ENCODE data around the gene RRP1B. TPM values are rescaled to one million over a fixed set of nuclear protein-coding genes. Genes with fewer than 3 reads are reported as not detected.

The RRP1B gene
- total RNA-seq, 1 donor from 2014 or later = 34.0 TPM

DNA sequence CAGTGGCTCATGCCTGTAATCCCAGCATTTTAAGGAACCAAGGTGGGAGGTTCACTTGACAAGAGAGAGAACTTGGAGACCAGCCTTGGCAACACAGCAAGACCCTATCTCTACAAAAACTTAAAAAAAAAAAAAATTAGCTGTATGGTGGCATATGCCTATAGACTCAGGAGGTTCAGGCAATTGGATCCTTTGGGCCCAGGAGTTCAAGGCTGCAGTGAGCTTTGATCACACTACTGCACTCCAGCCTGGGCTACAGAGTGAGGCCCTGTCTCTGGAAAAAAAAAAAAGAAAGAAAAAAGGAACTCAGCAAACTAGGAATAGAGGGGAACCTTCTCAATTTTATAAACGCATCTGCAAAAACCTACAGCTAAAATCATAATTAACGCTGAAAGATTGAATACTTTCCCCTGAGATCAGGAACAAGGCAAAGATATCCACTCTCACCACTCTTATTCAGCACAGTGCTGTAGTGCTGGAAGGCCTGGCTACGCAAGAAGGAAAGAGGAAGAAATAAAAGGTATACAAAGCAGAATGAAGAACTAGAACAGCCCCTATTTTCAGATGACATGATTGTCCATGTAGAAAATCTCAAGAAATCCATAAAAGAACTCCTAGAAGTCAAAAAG, 21.7 kb upstream of the RRP1B start:
- Mint-ChIP-seq H3K27ac (ENCODE audit: unreplicated experiment) (no peak overlapping the region), H3K9me3 (ENCODE audit: unreplicated experiment) (no peaks in the 10 kb centered on the region), H3K36me3 (ENCODE audit: low read depth, unreplicated experiment) (no peaks in the 10 kb centered on the region), H3K4me1 (ENCODE audit: low read depth, unreplicated experiment) (peaks cover 7% of the 10 kb centered on the region), H3K4me3 (ENCODE audit: unreplicated experiment) (no peak overlapping the region), H3K27me3 (ENCODE audit: low read depth, unreplicated experiment) (no peaks in the 10 kb centered on the region)
- no peaks in the 10 kb centered on the region for H3K9me3 ChIP-seq (ENCODE audit: insufficient read depth, low read depth, low read length)
- no peaks in the 10 kb centered on the region for H3K36me3 ChIP-seq (ENCODE audit: insufficient read depth, low read length)
- H3K27ac ChIP-seq (ENCODE audit: low read depth, low read length) = no peak overlapping the region
- H3K9ac ChIP-seq (ENCODE audit: low read length) = no peak overlapping the region
- FAIRE-seq (no peak), DNase-seq (ENCODE audit: low read depth) (no peak)
- H3K4me1 ChIP-seq (ENCODE audit: insufficient read depth, low read length) = peaks cover 5% of the 10 kb centered on the region
- no peak overlapping the region for H3K4me2 ChIP-seq (ENCODE audit: low read length)
- H4K20me1 ChIP-seq (ENCODE audit: insufficient read depth, low read length) = no peaks in the 10 kb centered on the region
- no peaks in the 10 kb centered on the region for H3K79me2 ChIP-seq (ENCODE audit: insufficient read depth, low read length)
- TF ChIP-seq CTCF (IDR thresholded peaks at IDR 0.05; ENCODE audit: insufficient read depth, low read depth, low read length) = no peak
- no peak for TF ChIP-seq EZH2 (IDR thresholded peaks at IDR 0.05; ENCODE audit: insufficient read depth, low read length)
- H2AFZ ChIP-seq (ENCODE audit: low read depth, low read length) = no peak overlapping the region
- no peaks in the 10 kb centered on the region for H3K27me3 ChIP-seq (ENCODE audit: insufficient read depth, low read length)
- no peak overlapping the region for H3K4me3 ChIP-seq (ENCODE audit: insufficient read depth, low read depth, low read length)

DNA sequence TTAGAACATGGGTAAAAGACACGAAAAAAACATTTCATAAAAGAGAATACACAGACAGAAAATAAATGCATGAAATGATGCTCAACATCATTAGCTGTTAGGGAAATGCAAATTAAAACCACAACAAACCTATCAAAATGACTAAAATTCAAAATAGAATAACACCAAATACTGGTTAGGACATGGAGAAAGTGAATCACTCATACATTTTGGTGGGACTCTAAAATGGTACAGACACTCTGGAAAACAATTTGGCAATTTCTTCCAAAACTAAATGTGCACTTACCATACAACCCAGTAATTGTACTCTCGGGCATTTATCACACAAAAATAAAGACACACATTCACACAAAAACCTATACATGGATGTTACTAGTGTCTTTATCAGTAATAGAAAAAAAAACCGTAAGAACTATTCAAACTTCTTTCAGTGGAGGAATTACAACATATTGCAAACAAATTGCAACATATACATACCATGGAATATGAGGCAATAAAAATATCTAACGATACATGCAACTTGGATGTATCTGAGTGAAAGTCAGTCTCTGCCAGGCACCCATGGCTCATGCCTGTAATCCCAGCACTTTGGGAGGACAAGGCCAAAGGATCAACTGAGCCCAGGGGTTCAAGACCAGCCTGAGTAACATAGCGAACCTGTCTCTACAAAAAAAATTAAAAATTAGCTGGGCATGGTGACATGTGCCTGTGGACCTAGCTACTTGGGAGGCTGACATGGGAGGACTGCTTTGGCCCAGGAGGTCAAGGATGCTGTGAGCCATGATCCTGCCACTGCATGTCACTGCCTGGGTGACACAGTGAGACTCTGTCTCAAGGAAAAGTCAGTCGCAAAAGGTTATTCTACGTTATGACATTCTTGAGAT, 19.6 kb upstream of the RRP1B start:
- H3K27ac Mint-ChIP-seq (ENCODE audit: unreplicated experiment) = no peak overlapping the region
- no peak for FAIRE-seq

More for the DNA sequence above, 19.6 kb upstream of the RRP1B start:
- Histone ChIP-seq H3K9me3 (ENCODE audit: insufficient read depth, low read depth, low read length) (no peaks in the 10 kb centered on the region), H4K20me1 (ENCODE audit: insufficient read depth, low read length) (no peaks in the 10 kb centered on the region), H3K36me3 (ENCODE audit: insufficient read depth, low read length) (no peaks in the 10 kb centered on the region), H3K4me2 (ENCODE audit: low read length) (no peak overlapping the region), H2AFZ (ENCODE audit: low read depth, low read length) (no peak overlapping the region), H3K9ac (ENCODE audit: low read length) (no peak overlapping the region), H3K27me3 (ENCODE audit: insufficient read depth, low read length) (no peaks in the 10 kb centered on the region), H3K4me3 (ENCODE audit: insufficient read depth, low read depth, low read length) (no peak overlapping the region), H3K4me1 (ENCODE audit: insufficient read depth, low read length) (peaks cover 6% of the 10 kb centered on the region), H3K27ac (ENCODE audit: low read depth, low read length) (no peak overlapping the region), H3K79me2 (ENCODE audit: insufficient read depth, low read length) (no peaks in the 10 kb centered on the region)
- H3K27me3 Mint-ChIP-seq (ENCODE audit: low read depth, unreplicated experiment) = no peaks in the 10 kb centered on the region
- no peak overlapping the region for H3K4me3 Mint-ChIP-seq (ENCODE audit: unreplicated experiment)
- TF ChIP-seq EZH2 (IDR thresholded peaks at IDR 0.05; ENCODE audit: insufficient read depth, low read length) = no peak
- TF ChIP-seq CTCF (IDR thresholded peaks at IDR 0.05; ENCODE audit: insufficient read depth, low read depth, low read length) = no peak
- H3K9me3 Mint-ChIP-seq (ENCODE audit: unreplicated experiment) = no peaks in the 10 kb centered on the region
- peaks cover 14% of the 10 kb centered on the region for H3K4me1 Mint-ChIP-seq (ENCODE audit: low read depth, unreplicated experiment)
- no peak for DNase-seq (ENCODE audit: low read depth)
- H3K36me3 Mint-ChIP-seq (ENCODE audit: low read depth, unreplicated experiment) = no peaks in the 10 kb centered on the region
